Activated gamma-delta T cell treated with anti-CD3 and anti-CD28 coated beads, Interleukin-2, amount 50 U/mL, for 16 hours (primary cell): ENCODE measurements around the gene CCT7.
"Not testable (repeated sequence)": the region's sequence is repeated elsewhere in the genome, so short reads cannot be mapped to it uniquely, and the experiment has no call there.

Source experiments
- DNase-seq: peaks from one replicate; pipeline ENCODE4 v3.0.0-alpha.2; 2020; ENCODE audit warnings: low read depth

CCT7 gene

DNA sequence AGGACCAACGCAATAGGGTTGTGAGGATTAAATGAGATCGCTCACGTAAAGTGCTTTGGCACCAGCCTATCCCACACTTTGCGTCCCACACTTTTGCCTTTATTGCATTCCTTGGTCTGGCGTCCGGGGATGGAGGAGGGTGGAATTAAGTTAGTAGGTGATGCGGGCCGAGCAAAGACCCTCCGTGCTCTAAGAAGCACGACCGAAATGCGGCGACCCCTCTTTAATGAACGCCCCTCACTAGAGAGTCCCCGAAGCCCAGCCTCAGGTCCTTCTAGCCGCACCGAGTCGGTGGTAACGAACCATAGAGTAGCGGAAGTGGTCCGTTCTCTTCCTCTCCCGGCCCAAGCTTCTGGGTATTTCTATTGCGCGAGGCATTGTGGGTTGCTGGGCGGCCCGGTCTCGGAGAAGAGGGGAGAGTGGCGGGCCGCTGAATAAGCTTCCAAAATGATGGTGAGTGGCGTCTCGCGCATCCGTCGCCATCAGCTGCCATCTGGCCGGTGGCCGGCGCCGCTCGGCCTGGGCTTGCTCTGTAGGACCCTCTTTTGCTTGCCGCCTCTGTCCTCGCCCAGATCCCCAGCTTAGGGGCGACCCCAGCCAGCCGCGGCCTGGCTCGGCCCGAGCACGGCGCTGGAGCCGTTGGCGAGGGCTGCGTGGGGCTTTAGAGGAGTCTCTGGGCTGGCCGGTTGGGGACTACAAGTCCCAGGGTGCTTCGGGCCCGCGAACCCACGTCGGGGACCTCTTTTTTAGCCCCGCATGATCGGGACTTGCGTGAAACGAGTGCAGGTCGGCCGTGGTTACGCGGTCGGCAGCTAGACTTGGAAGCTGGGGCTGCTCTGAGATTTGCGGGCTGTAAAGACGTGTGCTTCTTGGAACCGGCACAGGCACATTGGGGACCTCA, at the start of gene CCT7:
CCT7 (plus strand) TSS at position 377 of the 901 bp plus-strand sequence; CDS start at position 448, 71 bp downstream.
- peak; percentile 82 for DNase-seq

DNA sequence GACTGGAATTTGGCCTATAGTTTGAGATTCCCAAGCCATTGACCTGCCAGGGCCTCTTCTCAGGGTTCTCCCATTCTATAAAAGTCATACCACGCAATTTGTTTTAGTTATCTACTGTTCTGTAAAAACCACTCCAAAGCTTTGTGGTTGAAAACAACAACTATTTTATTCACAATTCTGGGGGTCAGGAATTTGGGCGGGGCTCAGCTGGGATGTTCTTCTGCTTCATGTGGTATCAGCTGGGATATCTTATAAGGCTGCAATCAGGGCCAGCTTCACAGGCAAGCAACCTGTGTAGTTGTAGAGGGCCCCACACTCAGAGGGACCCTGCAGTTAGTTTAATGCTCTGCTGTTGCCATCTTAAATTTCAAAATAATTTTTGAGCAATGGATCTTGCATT, 48.1 kb upstream of the CCT7 start:
- DNase-seq = no peak

DNA sequence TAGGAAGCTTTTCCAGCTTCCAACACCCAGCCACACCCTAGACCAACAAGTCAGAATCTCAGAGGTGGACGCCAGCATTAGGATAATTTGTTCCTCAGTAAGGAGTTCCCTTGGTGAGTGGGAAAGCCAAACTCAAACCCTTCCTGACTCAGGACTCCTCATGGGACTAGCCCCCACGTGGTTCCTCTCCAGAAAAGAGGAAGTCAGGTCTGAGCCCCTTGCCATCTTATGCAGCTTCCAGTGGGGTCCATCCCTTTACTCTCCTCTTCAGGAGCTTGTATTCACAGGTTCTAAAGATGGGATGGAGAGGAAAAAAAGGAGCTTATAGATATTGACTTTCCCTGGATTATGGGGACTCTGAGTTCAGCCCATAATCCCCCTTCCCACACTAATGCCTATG, 46.6 kb upstream of the CCT7 start:
- no peak for DNase-seq

DNA sequence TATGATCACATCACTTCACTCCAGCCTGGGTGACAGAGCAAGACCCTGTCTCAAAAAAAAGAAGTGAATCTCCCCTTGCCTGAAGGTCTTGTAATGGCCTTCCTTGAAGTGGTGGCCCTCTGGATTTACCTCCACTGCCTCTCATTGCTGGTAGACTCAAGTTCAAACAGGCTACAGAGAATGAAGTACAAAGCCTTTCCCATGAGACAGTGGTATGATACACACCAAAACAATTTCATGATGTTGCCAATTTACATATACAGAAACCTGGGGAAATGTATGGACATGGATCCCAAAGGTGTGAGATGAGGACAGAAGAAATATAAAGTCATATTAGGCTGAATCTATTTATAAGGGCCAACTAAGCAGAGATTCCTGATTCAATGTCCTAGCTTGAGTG, 36.5 kb upstream of the CCT7 start:
- no peak for DNase-seq

GRCh38 chr2:73200281-73200680, 33.8 kb upstream of the CCT7 start:
- DNase-seq = not testable (repeated sequence)

GRCh38 chr2:73202156-73203054, 31.7 kb upstream of the CCT7 start, which contains the start of gene NOTO:
Gene NOTO (plus strand): TSS chr2:73202574. CDS start chr2:73202667, 93 bp downstream.
- DNase-seq = no peak

DNA sequence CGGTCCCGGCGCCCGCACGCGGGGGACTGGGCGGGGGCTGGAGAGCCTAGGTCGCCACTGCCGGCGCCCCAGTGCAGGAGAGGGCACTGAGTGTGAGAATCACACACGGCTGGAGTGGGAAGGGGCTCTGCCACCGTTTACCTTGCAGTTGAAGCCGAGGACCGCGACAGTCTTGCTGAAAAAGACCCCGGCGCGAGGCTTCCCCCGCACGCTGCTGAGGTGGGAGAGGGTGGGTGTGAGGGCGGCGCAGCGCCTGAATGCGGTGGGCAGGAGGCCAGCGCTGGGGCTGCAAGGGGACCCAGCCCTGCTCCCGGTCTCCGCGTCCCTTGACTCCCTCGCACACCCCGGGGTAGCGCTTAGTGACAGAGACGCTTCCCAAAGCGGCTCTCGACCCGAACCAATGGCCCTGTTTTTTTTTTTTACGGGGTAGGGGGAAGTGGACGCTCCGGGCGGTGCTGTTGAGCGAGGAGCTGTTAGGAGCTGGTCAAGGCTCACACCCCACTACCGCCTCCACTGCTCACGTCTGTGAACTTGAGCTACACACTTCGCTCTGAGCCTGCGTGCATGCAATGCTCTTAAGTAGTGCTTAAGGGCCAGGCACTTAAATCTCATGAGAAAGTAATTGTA, 30.9 kb upstream of the CCT7 start:
- DNase-seq = no peak

GRCh38 chr2:73205611-73206010, 28.5 kb upstream of the CCT7 start:
- DNase-seq = no peak

- no peak for DNase-seq
Measured at GRCh38 chr2:73208258-73208657, 25.9 kb upstream of the CCT7 start.

DNA sequence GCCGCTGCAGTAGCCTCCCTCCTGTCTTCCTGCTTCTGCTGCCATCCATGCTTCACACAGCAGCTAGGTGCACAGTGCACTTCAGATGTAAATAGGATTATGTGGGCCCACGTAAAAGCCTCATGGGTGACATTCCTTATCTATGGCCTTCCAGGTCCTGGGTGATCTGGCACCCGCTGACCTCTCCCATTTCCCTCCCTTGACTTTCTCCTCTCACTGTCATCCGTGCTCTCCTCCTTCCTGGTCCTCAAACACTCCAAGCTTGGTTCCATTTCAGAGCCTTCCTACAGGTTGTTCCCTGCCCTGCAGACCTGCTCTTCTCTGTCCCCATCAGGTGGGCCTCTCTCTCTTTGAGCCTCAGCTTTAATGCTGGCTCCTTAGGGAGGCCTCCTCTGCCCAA, 24.1 kb upstream of the CCT7 start:
- no peak for DNase-seq

GRCh38 chr2:73210696-73211095, 23.4 kb upstream of the CCT7 start:
- no peak for DNase-seq

GRCh38 chr2:73212098-73212447, 22.0 kb upstream of the CCT7 start:
- DNase-seq = no peak

GRCh38 chr2:73212448-73213176, 21.5 kb upstream of the CCT7 start:
- DNase-seq = peak; percentile 62

GRCh38 chr2:73214120-73215035, 19.7 kb upstream of the CCT7 start, which contains the start of gene SMYD5:
Gene SMYD5 (plus strand): TSS chr2:73214245. CDS start chr2:73214267, 22 bp downstream.
- DNase-seq = peak; percentile 88

DNA sequence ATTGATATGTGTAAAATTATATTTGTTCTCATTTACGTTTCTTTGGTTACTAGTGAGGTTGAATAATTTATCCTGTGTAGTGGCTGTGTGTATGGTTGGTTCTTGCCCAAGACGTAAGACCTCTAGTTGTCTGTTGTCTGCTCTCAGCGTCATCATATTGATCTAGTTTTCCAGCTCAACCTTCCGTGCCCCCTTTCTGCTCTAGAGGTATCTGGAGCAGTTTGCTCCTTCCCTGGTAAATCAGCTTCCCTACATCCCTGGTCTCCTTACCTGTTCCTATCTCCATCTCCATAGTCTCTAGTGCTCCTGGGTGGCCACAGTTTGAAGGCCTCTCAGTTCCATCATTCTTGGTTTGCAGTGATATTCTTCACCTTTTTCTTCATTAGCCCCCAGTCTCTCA, 18.9 kb upstream of the CCT7 start:
- no peak for DNase-seq

- DNase-seq = no peak
Measured at GRCh38 chr2:73217160-73217559, 16.9 kb upstream of the CCT7 start.

DNA sequence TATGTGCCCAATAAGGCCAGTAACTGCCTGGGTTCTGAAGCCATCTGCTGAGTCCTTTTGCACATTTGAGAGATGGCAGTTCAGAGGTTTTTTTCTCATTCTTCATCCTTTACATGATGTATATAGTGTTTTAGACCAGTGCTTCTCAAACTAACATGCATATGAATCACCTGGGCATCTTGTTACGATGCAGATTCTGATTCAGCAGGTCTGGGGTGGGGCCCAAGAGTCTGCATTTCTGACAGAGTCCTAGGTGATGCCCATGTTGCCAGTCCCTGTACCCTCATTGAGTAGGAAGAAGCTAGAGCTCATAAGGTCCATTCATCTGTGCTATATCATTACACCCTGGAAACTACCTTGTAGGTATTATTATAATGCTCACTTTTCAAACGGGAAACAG, 16.3 kb upstream of the CCT7 start:
- no peak for DNase-seq

- no peak for DNase-seq
Measured at GRCh38 chr2:73218298-73218697, 15.8 kb upstream of the CCT7 start.

GRCh38 chr2:73223821-73224220, 10.3 kb upstream of the CCT7 start:
- no peak for DNase-seq

DNA sequence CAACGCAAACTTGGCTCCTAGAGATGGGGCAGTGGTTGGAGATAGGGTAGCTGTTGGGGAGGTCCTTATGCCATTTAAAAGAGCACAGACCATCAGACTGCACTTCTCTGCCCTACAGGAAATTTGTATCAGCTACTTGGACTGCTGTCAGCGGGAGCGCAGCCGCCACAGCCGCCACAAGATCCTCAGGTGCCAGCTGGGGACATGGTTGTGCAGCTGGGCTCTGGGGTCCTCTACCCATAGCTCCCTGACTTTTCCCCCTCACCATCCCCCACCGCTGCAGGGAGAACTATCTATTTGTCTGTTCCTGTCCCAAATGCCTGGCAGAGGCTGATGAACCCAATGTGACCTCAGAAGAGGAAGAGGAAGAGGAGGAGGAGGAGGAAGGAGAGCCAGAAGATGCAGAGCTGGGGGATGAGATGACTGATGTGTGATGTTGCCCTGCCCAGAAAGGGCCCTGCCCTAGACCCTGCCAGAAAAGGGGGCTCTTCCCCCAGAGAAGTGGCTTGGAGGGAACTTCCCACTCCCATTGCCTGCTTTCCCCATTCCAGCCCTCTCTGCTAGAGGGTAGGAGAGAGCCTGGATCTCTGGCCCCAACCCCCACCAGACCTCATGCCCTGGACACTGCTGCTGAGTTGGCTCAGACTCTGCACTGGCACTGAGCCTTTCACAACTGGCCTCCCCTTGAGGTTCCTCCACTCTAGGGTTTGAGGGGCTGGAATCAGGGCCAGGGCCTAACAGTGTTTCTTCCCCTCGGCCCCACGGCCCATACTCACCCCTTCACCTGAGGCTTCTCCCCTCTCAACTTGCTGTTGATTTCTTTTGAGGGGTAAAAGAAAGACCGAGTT, 8.4 kb upstream of the CCT7 start:
- no peak for DNase-seq
